DOHH2 (cell line): Measurements from ENCODE around the gene SLC7A11.

Source experiments
- EZH2phosphoT487 ChIP-seq: fragments of 200-600 bp; sonication (generic); IDR thresholded peaks from 2 replicates; pipeline ENCODE4 v1.6.1; 2017; ENCODE audit warnings: borderline replicate concordance, mild to moderate bottlenecking, antibody characterized with exemption, low read length, moderate library complexity, mixed read lengths
- TF ChIP-seq, protein P1 (sequence below): fragments of 200-600 bp; sonication (generic); IDR thresholded peaks from one replicate; pipeline ENCODE4 v1.5.1; 2014; ENCODE audit warnings: antibody characterized with exemption, mild to moderate bottlenecking, low read depth, low read length; ENCODE audit not compliant: poor library complexity, severe bottlenecking

DNA sequence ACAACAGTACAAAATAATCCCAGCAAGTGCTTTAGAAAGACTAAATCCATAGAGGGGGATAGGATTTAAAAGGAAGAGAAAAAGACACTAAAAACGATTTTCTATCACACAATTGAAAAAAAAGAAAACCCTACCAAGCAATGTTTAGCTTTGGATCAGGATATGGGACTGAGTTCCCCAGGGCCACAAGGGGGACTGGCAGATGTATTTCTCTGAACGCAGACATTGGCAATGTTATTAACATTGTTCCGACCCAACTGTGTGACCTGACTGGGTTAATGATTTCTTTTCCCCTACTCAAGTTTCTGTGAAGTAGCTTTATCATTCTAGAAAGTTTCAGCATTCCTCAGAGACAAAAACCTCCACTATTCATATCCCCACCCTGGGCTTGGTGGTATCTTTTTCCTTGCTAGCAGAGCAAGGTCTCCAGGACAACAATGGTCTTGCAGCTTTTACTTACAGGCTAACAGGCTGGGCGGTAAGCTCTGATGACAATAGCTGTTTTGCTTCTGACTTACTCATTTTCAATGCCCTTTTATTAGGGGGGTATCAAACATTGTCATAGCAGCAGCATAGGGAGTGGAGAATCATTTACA lies 25.8 kb downstream of the SLC7A11 start:
- TF ChIP-seq, protein P1, sequence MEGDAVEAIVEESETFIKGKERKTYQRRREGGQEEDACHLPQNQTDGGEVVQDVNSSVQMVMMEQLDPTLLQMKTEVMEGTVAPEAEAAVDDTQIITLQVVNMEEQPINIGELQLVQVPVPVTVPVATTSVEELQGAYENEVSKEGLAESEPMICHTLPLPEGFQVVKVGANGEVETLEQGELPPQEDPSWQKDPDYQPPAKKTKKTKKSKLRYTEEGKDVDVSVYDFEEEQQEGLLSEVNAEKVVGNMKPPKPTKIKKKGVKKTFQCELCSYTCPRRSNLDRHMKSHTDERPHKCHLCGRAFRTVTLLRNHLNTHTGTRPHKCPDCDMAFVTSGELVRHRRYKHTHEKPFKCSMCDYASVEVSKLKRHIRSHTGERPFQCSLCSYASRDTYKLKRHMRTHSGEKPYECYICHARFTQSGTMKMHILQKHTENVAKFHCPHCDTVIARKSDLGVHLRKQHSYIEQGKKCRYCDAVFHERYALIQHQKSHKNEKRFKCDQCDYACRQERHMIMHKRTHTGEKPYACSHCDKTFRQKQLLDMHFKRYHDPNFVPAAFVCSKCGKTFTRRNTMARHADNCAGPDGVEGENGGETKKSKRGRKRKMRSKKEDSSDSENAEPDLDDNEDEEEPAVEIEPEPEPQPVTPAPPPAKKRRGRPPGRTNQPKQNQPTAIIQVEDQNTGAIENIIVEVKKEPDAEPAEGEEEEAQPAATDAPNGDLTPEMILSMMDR = no peak
- TF ChIP-seq EZH2phosphoT487 = no peak
